Measurements from ENCODE around the gene CACNA2D3.

- TF ChIP-seq POLR2A (IDR thresholded peaks at IDR 0.05; ENCODE audit: low read length) = no peak
- no peak for TF ChIP-seq GATA1 (IDR thresholded peaks at IDR 0.05; ENCODE audit: low read depth, low read length)
Observed at GRCh38 chr3:54596087-54596486, 473.7 kb downstream of the CACNA2D3 start.
